T-helper 1 cell treated with Interleukin-12 subunit alpha and Interleukin-12 subunit beta and Interleukin-4 antibody, amounts not matched to agents 30 ng/mL and 1 ng/mL, for 36 hours (primary cell): Measurements from ENCODE around the gene FHOD3. TPM values are rescaled to one million over a fixed set of nuclear protein-coding genes. Genes with fewer than 3 reads are reported as not detected.

Experiments used
- intact Hi-C: fragments of 100-400 bp; cut with micrococcal nuclease; formaldehyde crosslinking; loops from one replicate; pipeline ENCODE4 v1.15.1; 2024
- total RNA-seq: library from RNA; stranded (reverse); gene quantifications from 2 replicates; pipeline ENCODE4 v1.2.3, GENCODE V29; 2022

The FHOD3 gene
- total RNA-seq, 1 donor from 2014 or later, result not detected

DNA sequence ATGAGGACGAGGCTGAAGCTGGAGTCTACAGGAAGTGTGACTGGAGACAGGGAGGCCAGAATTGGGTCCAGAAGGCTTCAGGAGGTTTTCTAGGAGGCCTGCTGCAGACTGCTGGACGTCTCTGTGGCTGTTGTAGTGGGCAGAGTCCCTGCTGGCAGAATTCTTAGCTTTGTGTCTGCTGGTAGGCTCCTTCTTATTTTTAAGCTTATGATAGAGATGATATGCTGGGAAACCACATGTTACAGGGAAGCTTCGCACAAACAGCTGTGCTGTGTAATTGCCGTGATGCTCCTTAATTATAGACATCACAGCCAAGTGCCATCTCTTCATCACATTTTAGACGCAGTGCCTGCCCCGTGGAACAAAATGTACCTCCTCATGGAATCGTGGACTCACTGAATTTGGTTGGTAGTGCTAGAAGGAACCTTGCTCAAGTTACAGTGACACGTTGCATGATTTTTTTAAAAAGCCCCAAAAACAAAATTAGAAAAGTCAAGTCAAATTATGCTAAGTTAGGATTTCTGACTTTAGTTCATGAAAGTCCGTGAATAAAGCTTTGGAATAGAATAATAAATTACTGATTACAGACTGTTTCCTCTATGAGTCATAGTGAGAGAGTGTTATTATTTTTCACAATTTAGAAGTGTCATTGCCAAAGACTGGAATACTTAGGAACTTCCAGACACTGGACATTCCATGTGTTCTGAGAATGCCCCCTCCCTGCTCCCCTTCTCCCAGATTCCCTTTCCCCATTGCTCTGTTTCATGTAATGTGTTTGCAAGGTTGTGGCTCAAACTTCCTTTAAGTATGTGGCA, 144.1 kb downstream of the FHOD3 start:
- intact Hi-C loops, result no loop called here

DNA sequence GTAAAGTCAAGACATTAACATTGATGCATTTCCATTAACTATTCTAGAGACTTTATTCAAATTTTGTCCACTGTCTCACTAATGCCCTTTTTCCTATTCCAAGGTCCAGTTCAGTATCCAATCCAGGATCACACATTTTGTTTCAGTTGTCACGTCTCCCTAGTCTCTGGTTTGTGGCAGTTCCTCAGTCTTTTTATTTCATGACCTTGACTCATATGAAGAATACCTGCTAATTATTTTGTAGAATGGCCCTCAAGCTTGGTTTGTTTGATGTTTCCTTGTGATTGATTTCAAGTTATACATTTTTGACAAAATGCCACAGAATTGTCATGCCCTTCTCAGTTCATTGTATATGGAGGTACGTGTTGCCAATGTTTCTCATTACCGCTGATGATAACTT, 145.2 kb downstream of the FHOD3 start:
- intact Hi-C loops, result no loop called here

DNA sequence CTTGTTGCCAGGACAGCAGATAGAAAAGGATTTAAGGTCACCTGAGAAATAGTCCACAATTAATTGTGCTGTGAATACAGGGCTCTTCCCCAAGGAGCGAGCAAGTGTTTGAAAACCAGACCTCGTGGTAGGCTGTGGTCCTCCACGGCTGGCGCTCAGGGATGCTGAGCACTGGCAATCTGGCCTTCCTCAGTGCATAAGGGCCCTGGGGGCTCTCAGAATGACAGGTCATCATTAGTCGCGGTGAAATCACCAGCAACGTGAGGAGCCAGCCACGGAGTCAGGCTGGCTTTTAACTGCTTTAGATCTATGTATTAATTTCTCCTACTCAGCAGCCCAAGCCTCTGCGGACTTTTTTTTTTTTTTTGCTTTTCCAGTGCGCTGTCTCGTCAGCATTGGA, 148.5 kb downstream of the FHOD3 start:
- intact Hi-C loops, result no loop called here

DNA sequence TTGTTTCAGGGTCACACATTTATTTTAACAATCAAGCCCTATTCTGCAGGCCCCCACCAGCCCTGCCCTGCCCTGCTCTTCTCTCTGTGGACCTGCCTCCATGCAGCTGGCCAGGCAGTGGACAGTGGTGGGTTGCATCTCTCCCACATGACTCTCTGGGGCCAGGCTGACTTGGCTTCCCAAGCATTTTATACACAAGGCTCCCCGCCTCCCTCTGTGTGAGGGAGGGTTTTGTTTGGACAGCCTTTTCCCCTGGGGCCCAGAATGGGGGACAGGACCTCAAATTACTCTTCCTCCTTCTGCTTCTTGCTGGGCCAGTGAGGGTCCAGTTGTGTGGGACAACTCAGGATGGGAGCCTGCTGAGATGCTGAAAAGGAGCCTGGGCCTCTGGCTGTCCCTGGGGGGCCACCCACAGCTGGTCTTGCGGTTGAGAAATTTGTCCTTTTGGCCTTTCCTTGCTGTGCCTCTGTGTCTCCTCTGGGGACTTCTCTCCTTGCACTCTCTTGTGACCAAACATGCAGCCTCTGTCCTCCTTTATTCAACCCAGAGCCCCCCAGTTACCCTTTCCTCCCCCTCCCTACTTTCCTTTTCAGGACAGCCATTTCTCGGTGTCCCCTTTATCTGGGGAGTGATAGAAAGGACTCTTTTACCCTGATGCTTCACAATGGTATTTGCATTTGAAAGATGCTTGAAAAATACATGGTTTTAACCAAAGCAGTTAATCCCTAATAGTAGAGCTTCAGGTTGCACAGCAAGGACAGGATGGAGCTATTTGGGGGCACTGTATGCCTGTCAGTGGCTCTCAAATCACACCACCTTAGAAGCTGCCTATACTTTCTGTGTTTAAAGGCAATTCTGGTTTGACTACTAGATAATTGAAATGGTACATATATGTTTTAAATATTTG, 151.1 kb downstream of the FHOD3 start:
- intact Hi-C loops, result no loop called here

DNA sequence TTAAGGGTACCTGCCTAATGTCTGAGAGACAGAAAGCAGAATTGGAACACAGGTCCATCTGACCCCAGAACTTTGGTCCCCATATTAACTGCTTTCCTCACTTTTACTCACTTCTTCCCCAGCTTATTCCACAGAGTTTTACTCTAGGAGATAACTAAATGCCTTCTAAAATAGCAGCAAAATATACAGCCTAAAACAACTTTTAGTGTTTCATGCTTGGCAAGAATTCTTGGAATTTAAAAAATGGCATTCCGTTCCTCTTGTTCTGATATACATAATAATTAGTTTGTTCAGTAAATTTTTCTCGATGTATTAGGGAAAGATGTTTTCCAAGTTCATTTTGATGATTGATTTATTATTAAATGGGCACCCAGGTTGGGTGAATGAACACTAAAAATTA, 151.9 kb downstream of the FHOD3 start:
- intact Hi-C loops, result no loop called here

DNA sequence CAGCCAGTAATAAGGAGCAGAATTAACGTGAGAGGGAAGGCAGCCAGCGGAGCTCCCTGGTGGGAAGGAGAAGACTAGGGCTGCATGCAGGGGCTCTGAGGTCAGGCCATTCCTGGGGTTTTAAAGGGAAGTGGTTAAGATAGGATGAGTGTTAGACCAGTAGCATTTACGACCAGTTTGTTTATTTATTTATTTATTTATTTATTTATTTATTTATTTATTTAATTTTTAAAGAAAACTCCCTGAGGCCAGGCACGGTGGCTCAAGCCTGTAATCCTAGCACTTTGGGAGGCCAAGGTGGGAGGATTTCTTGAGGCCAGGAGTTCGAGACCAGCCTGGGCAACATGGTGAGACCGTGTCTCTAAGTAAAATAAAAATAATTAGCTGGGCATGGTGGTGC, 152.8 kb downstream of the FHOD3 start:
- intact Hi-C loops, result no loop called here

DNA sequence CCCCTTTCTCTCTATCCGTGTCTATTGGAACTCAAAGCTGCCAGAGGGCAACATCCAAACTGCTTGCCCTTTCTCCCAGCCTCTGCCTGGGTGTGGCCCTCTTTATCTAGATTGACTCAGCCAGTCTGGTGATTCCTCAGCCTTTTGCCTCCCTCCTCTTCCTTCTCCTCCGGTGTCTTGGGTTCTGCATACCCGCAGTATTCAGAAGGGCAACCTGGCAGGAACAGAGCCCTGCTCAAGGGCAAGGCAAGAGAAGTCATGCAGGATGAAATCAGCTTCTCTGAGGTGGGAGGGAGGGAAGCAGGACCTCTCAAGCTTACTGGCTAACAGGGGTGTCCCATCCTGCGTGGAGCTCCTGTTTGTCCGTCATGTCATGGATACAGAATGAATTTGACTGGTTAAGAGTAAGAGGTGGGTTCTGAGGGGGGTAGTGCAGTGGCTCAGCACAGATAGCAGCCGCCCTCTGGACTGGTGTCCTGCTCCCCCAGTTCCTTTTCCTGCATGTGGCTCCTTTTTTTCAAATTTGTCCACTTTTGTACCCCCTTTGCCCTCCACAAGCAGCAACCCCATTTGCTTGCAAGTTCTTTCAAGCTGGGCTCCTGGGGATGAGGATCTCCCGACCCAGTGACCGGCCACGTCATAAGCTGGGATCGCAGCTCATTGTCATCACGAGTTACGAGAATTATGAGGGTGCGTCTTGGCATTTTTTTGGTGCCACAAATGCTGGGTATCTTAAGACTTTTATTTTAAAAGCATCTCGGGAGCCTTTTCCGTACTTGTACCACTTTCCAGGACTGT, 154.1 kb downstream of the FHOD3 start:
- intact Hi-C loops, result no loop called here

DNA sequence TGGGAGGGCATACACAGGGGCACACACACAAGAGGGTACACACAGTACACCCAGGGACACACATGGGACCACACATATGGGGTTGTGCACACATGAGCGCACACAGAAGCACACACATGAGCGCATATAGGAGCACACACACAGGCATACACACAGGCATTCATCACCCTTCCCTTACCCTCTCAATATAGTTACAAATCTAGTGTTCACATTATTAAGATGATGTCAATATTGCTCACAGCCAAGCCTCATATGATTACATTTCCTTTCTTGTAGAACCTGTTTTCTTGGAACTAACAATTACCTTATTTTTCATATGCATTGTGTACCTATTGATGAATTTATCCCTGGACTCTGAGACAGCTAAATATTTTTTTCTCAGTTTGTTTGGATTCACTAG, 156.7 kb downstream of the FHOD3 start:
- intact Hi-C loops, result no loop called here

DNA sequence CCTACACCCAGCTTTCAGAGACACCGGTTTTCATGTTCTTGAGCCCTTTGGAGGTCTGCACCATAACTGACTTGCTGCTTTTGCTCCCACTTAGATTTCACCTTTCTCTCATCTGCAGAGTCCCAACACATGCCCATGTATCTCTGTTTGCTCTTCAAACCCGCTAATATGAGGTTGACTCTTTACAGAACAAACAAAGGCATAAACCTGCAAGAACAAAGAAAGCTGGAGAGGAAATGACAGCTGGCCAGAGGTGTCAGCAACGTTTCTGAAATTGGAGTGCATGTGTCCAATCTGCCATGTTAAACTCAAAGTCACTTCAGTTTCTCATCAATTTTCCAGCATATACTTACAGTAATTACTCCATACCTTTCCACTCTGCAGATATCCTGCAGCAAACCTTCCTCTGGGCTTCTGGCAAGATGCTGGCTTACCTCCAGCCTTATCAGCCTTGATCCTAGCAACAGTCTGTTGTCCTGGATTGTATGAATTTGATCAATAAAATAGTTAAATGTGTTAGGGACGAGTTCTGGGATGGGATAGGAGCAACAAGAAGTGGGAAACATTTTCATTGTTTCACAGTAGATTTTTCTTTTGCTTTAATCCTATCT, 157.4 kb downstream of the FHOD3 start:
- intact Hi-C loops, result no loop called here

DNA sequence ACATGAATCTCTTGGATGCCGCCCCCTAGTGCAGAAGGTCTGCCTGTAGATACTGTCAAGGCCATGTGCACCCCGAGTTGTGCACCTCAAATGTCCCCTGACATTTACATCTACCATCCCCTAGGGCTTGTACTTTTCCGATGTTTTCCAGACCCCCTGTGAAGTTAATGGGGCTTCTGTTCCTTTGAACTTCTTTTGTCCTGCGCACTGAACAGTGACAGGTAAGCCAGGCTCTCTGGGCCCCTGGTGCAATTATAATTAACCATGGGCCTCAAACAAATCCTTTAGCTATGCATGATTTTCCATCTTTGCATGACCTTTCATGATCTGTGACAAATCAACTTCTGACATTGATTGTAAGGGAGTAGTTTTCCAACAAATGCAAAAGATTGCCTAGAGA, 158.4 kb downstream of the FHOD3 start:
- intact Hi-C loops, result no loop called here

DNA sequence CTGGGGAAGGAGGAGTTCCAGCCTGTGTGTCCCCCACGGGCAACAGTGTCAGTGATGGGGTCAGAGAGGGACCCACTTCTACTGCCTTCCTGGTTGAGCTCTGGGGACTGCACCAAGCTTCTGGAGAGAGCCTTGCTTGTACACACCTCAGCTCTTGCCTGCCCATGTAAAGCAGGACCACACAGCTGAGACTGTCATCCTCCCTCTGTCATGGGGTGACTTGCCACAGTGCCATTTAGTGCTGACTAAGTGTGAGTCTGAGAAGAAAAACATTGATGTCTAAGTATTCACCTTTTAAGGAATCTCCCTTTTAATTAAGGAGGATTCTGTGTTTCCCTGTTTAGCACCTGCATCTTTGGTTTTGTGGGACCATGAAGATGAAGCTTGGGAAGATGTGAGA, 159.1 kb downstream of the FHOD3 start:
- intact Hi-C loops, result no loop called here

DNA sequence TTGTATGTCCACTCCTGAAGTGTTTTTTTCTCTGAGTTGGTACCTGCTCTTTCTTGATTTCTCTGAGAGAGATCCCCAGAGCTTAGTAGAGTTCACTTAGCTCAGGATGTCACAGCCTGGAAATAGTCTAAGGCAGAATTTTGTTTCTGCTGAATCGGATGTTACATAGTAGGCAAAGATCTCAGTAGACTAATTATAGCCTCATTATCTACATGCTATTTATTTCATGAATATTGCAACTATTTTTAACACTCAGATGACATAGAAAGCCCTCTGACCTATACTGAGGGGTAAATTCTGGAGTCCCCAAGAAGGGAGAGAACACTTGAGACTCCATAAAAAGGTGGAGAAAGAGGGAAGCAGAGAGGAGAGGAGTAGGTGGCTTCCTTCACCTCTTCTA, 160.2 kb downstream of the FHOD3 start:
- intact Hi-C loops, result no loop called here

DNA sequence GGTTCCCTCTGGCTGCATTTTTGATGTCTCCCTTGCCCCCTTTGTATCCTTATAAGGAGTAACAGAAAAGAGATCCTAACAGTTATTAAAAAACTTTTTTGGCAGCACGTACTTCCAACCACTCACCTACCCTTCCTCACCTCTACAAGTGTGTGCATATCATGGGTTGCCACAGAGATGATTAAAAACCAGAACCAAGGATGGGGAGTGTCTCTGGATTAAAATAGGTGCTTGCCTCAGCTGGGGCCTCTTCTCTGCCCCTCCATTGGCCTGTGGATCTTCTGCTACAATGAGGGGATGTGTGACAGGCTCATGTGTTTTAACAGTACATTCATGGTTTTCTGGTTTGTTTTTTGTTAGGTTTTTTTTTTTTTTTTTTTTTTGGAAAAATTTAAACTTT, 160.8 kb downstream of the FHOD3 start:
- intact Hi-C loops, result no loop called here

DNA sequence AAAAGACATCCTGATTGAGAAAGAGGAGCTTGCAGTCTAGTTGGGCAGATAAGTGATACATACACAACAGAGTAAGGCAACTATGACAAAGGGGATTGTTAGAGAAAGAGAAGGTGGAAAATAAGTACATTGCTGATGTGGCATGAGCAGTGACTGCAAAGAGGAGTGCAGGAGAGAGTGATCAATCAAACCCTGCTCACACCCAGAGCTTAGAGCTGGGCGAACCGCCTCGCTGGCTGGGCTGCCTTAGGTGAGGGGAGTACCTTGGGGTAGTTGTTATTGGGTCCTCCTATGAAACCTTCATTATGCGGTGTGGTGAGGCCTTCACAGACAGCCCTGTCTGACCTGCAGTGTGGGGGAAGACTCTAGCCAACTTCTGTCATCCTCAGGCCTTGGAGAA, 161.7 kb downstream of the FHOD3 start:
- intact Hi-C loops, result no loop called here

DNA sequence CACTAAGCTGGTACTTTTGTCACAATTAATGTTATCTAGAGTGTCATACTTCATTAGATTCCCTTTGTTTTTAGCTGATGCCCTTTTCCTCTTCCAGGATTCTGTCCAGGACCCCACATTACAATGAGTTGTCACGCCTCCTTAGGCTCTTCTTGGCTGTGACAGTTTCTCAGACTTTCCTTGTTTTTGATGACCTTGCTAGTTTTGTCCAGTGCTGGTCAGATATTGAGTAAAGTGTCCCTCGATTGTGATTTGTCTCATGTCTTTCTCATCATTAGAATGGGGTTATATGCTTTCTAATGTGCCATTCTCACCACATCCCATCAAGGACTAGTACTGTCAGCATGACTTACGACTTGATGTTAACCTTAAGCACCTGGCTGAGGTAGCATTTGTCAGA, 162.3 kb downstream of the FHOD3 start:
- intact Hi-C loops, result loop anchor here (5.0 to 10.0 kb wide), 3 partner anchors 348 to 1475 kb away; no protein-coding TSS in a partner anchor

DNA sequence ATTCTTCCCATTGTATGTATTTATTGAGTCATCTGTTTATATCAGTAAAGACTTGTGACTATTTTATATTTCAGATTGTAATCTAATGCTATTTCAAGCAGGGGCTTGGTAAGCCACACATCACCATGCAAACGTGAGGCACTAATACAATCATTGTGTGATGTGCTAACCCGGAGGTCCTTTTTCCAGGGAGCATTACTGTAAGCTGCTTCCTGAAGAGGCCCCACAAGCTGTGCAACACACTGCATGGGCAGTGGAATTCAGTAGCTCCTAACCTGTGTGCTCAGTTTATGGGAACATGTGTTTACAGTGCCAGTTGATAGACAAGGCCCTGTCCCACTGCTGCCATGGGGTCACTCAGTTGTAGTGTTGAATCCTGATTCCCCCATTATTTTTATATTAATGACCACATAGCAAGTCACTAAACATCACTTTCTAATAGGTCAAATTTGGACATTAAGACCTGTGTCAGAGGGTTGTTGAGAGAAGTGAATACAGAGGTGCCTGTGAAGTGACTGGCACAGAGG, 162.9 kb downstream of the FHOD3 start:
- intact Hi-C loops, result loop anchor here (5.0 to 10.0 kb wide), 3 partner anchors 347 to 1476 kb away; no protein-coding TSS in a partner anchor

DNA sequence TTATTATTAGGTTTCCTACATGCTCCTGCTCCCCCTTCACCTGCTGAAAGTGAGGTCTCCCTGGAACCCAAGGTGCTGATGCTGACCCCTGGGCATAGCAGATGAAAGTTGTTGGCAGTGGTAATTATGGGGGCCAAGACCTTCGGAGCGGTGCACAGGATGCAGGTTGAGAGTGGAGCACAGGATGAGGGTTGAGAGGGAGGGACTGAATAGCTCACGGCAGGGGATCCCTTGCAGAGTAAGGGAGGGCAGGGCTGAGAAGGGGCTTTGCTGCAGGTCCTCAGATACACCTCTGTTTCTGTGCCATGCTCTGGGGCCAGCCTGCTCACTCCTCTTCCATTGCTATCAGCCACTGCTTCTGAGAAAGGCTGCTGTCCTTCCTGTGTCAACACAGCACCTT, 163.3 kb downstream of the FHOD3 start:
- intact Hi-C loops, result loop anchor here (5.0 to 10.0 kb wide), 3 partner anchors 346 to 1476 kb away; no protein-coding TSS in a partner anchor

DNA sequence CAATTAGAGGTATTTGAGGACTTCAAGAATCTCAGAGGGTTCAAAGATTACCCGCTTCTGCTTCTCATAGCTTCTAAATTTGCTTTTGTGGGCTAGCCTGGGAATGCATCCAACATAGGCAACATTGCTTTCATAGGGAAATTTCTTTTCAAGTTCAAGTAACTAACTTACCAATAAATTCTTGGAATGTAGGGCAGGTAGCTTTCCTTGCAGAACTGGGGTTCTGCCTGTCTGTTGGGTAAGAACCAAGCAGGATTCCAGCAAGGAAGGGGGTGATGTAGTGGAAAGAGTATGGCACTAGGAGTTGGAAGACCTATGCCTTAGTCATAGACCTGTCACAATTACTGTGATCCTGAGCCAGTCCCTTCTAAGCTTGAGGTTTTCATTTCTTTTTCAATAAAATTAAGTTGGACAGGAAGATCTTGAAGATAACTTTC, 164.1 kb downstream of the FHOD3 start:
- intact Hi-C loops, result loop anchor here (5.0 to 10.0 kb wide), 3 partner anchors 346 to 1477 kb away; no protein-coding TSS in a partner anchor

DNA sequence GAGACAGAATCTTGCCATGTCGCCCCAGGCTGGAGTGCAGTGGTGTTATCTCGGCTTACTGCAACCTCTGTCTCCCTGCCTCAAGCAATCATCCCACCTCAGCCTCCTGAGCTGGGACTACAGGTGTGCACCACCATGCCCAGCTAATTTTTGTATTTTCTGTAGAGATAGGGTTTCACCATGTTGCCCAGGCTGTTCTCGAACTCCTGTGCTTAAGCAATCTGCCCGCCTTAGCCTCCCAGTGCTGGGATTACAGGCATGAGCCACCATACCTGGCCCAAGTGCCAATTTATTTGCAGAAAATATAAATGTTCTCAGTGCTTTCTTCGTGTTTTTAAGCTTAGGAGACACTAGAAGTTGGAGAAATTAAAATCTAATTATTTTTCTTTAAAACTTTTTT, 166.0 kb downstream of the FHOD3 start:
- intact Hi-C loops, result loop anchor here (5.0 to 10.0 kb wide), 3 partner anchors 344 to 1479 kb away; no protein-coding TSS in a partner anchor

DNA sequence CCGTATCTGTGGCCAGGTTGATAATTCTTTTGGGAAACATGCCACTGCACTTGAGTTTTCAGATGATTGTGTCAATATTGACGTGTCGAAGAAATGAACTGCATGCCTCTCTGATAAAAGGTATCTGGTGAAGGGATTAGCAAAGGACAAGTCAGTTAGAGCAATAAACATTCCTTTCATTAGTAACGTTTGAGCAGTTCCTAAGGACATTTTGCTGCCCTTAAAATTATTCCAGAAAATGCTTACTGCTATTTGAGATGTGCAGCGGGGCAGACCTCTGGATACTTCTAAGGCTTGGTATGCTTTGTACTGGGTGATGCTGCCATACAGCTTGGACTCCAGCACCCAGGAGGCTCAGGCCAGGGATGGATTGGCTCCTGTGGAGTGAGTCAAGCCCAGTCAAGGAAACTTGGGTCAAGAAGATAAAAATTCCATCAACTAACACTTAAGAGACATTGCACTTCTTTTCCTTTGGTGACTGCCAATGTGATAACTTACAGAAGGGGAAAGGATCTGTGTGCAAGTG, 166.7 kb downstream of the FHOD3 start:
- intact Hi-C loops, result loop anchor here (5.0 to 10.0 kb wide), 3 partner anchors 343 to 1479 kb away; no protein-coding TSS in a partner anchor
